GM18502 (cell line): ENCODE results near the gene ARCN1.

Experiments
- ATAC-seq: cut with Tn5 transposase; IDR thresholded peaks from one replicate; pipeline ENCODE4 v1.9.1; 2021; ENCODE audit warnings: mild to moderate bottlenecking; ENCODE audit not compliant: unreplicated experiment, poor library complexity

ARCN1 gene

DNA sequence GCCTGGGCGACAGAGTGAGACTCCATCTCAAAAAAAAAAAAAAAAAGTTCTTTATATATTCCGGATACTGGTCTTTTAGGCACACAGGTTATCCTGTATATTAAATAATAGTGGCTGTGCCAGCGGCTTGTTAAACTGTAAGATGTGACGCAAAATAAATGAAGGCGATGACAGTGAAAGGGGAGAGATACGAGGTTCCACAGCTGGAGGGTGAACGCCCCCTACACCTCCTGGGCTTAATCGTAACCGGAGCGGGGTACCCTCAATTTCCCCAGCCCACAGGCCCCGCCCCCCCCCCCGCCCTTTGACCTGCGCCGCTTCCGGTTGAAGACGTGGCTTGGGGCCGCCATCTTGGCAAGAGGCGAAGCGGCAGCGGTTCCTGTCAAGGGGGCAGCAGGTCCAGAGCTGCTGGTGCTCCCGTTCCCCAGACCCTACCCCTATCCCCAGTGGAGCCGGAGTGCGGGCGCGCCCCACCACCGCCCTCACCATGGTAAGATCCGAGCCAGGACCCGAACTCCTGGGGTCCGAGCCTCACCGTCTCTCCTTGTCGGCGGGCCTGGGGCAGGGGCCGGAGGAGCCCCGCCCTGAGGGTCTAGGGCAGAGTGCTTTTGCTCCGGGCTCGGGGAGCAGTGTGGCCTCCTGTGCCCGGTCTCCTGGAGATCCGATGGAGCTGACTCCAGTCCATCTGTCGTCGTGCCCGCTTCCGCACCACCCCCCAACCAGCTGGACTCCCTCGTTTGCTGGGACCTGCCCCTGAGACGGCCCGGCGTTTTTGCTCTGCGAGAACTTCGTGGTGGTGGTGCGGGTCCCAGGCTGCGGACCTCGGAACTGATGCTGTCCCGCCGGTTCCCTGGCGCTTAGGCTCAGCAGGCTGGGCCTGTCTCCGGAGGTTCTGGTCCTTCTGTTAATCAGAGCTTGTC, at the start of gene ARCN1:
TSS of gene ARCN1 (plus strand) at position 349 of the 920 bp plus-strand sequence. CDS start at position 488, 139 bp downstream.
- peak; percentile 76 for ATAC-seq

DNA sequence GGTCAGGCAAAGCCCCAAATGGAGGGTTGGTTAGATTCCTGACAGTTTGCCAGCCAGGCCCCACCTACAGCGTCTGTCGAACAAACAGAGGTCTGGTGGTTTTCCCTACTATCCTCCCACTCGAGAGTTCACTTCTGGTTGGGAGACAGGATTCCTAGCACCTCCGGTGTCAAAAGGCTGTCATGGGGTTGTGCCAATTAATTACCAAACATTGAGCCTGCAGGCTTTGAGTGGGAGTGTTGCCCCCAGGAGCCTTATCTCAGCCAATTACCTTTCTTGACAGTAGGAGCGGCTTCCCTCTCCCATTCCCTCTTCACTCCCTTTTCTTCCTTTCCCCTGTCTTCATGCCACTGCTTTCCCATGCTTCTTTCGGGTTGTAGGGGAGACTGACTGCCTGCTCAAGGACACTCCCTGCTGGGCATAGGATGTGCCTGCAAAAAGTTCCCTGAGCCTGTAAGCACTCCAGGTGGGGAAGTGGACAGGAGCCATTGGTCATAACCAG, 49.6 kb upstream of the ARCN1 start:
- no peak for ATAC-seq

DNA sequence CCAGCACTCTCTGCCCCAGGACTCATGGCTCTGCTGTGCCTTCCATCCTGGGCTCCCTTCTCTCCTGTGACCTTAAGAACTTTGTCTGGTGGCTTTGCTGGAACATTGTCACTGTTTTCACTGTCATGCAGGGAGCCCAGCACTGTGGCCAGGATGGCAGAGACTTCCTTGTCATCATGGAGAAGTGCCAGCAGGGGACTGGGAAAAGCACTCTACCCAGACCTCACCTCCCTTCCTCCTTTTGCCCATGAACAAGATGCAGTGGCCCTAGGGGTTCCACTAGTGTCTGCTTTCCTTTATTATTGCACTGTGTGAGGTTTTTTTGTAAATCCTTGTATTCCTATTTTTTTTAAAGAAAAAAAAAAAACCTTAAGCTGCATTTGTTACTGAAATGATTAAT, 47.9 kb upstream of the ARCN1 start:
- no peak for ATAC-seq

DNA sequence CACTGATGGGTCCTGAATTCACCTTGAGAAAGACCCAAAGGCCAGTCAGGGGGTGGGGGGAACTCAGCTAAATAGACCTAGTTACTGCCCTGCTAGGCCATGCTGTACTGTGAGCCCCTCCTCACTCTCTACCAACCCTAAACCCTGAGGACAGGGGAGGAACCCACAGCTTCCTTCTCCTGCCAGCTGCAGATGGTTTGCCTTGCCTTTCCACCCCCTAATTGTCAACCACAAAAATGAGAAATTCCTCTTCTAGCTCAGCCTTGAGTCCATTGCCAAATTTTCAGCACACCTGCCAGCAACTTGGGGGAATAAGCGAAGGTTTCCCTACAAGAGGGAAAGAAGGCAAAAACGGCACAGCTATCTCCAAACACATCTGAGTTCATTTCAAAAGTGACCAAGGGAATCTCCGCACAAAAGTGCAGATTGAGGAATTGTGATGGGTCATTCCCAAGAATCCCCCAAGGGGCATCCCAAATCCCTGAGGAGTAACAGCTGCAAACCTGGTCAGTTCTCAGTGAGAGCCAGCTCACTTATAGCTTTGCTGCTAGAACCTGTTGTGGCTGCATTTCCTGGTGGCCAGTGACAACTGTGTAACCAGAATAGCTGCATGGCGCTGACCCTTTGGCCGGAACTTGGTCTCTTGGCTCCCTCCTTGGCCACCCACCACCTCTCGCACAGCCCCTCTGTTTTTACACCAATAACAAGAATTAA, 47.3 kb upstream of the ARCN1 start:
- no peak for ATAC-seq

DNA sequence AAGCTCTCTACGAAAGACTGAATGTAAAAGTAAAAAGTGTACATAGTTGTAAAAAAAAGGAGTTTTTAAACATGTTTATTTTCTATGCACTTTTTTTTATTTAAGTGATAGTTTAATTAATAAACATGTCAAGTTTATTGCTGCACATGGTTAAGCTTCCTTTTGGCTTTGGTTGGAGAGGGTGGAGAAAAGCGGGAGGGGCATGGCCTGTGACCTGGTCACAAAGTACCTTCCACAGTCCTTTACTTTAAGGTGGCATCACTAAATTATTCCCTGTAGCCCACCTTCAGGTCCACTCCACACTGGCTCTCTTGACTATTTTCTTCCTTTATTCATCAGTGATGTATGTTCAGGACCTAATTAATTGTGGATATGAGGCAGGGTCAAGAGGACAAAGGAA, 45.5 kb upstream of the ARCN1 start:
- ATAC-seq: no peak

DNA sequence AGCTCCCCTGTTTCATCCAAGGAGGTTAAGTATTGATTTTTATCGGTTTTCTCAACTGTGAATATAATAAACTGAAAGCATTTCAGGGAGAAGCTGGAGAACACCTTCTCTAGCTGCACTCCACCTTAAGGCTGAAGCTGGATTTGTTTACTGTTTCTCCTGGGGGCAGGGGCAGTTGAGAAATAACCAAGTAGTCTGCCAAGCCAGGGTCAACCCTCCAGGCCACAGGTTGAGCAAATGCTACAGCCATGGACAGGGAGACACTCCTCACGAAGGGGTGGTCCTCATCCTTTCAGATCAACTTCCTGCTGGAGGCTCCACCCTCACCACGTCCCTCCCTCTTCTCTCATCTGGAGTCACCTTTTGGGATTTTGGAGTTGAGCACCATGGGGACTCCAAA, 45.1 kb upstream of the ARCN1 start, which contains the start of gene TTC36:
TSS of gene TTC36 (plus strand) at position 366 of the 400 bp plus-strand sequence. CDS start at position 387, 21 bp downstream.
- no peak for ATAC-seq

DNA sequence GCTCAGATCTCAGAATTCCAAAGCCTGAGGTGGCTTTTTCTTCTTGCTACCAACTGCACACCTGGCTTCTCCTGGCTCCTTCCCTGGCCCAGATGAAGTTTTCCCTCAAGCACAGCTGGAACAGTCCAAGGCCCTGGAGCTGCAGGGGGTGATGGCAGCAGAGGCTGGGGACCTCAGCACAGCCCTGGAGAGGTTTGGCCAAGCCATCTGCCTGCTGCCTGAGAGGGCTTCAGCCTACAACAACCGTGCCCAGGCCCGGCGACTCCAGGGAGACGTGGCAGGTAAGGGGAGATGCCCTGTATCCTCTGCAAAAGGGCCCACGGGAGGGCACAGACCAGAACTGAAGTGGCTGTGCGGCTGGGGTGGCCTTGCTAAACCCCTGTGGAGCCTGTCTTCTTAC, 43.7 kb upstream of the ARCN1 start:
- ATAC-seq: no peak

DNA sequence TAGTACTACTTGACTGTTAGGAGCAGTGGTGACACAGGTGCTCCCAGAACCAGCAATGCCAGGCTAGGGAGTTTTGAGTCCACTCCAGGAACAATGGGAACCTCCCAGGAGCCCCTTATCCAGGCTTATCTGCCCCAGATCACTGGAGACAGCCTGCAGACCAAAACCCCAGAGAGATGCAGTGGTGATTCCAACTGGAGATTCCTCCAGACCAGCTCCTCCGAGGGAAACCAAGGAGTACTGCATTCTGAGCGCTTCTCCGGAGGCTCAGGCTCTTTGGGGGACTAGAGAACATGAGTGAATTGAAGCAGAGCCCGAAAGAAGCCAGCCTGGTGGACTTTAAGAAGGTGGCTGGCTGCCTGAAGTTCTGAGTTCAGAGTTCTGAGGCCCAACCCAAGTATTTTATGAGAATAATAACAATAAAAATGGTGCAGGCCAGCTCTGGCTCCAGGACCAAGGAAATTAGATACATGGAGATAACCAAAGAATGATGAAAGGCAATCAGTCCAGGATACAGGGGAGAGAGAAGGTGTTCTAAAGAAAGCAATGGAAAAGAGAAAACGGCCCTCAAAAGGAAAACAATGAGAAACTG, 42.5 kb upstream of the ARCN1 start:
- no peak for ATAC-seq

DNA sequence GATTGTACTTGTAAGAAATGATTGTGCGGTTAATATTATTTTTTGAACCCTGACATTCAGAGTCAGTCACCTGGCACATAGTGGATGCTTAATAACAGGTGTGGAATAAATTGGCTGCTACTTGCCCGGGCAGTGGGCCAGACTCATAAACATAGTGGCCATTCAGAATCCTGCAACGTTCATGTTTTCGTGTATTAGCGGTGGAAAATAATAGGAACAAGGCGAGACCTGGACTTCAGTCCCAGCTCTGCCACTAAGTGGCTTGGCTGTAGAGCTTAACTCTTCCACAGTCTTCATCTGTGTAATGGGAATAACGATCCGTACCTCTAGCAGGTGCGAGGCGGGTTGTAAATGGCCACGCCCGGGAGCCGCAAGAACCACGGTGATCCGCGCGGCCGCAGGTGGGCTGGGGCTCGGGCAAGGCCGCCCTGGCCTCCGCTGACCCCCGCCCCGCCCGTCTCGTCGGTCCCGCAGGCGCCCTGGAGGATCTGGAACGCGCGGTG, 42.0 kb upstream of the ARCN1 start:
- ATAC-seq: no peak

DNA sequence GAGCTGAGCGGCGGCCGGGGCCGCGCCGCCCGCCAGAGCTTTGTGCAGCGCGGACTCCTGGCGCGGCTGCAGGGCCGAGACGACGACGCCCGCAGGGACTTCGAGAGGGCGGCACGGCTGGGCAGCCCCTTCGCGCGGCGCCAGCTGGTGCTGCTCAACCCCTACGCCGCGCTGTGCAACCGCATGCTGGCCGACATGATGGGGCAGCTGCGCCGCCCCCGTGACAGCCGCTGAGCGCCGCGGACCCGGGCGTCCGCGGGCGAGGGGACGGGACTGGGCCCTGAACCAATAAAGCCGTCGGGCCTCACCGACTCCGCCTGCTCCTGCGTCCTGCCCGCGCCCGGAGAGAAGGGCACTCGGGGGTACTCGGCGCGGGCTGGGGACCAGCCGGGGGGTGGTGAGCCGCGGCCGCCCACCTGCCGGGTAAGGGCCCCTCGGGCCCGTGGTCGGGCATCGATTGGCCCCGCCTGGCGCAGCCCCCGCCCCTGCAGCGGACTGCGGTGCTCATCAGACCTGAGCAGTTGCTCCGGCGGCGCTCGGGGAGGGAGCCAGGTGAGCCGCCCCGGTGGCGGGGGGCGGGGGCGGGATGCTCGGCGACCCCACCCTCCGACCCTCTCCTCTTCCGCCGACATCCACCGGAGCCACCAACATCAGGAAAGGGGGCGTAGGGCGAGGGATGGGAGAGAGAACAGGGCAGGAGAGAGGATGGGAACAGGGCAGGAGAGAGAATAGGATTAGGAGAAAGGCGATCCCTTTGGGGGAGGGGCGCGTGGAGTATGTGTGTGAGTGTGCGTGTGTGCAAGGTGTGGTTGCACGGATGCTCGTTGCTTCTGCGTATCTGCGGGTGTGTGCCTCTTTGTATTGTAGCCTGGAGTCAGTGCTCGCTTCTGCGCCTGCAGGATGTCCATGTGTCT, 41.3 kb upstream of the ARCN1 start, which contains the start of gene TMEM25:
TSS of gene TMEM25 (plus strand) at position 510 of the 914 bp plus-strand sequence. CDS start 610 bp downstream, outside the sequence.
- peak; percentile 74 for ATAC-seq

DNA sequence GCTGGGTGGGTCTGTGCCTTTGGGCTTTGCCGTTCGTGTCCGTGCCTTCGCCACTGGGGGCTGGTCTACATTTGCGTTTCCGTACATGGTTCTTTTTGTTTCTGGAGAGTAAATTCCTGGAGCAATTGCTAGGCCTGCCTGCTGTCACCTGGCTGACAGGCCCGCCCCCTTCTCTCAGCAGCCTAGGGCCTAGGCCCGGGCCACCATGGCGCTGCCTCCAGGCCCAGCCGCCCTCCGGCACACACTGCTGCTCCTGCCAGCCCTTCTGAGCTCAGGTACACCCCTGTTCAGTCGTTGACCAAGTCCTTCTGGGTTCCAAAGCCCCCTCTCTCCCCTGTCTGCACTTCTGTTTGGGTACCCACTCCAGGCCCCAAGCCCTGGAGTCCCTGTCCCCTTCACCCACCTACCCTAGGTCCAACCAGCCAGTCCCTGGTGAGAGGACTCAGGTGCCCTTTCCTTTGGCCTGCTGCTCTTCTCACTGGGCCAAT, 40.6 kb upstream of the ARCN1 start:
- peak; percentile 4 for ATAC-seq

DNA sequence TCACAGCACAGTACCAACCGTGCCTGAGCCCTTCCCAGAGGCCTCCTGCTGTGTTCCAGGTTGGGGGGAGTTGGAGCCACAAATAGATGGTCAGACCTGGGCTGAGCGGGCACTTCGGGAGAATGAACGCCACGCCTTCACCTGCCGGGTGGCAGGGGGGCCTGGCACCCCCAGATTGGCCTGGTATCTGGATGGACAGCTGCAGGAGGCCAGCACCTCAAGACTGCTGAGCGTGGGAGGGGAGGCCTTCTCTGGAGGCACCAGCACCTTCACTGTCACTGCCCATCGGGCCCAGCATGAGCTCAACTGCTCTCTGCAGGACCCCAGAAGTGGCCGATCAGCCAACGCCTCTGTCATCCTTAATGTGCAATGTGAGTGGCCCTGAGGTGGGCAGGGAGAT, 40.1 kb upstream of the ARCN1 start:
- no peak for ATAC-seq

DNA sequence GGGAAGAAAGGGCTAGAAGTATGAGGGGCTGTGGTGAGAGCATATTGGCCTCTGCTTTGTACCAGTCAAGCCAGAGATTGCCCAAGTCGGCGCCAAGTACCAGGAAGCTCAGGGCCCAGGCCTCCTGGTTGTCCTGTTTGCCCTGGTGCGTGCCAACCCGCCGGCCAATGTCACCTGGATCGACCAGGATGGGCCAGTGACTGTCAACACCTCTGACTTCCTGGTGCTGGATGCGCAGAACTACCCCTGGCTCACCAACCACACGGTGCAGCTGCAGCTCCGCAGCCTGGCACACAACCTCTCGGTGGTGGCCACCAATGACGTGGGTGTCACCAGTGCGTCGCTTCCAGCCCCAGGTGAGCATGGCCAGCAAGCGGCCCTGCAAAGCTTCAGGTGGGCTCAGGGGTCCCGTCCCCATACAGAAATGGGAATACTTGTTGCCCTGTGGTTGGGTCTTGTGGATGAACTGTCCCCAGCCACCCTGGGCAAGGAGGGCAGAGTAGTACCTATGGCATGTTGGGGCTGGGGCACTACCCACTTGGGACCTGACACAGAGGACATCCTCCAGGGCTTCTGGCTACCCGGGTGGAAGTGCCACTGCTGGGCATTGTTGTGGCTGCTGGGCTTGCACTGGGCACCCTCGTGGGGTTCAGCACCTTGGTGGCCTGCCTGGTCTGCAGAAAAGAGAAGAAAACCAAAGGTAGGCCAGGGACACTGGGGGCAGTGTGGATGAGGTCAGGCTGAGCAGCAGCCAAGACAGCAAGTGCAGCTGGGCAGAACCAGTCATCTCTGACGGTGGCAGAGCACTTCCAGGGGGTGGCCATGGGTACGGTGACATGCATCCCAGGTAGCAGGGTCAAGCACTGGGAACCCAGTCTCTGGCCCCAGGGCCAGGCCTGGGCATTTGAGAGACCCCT, 39.1 kb upstream of the ARCN1 start:
- no peak for ATAC-seq

DNA sequence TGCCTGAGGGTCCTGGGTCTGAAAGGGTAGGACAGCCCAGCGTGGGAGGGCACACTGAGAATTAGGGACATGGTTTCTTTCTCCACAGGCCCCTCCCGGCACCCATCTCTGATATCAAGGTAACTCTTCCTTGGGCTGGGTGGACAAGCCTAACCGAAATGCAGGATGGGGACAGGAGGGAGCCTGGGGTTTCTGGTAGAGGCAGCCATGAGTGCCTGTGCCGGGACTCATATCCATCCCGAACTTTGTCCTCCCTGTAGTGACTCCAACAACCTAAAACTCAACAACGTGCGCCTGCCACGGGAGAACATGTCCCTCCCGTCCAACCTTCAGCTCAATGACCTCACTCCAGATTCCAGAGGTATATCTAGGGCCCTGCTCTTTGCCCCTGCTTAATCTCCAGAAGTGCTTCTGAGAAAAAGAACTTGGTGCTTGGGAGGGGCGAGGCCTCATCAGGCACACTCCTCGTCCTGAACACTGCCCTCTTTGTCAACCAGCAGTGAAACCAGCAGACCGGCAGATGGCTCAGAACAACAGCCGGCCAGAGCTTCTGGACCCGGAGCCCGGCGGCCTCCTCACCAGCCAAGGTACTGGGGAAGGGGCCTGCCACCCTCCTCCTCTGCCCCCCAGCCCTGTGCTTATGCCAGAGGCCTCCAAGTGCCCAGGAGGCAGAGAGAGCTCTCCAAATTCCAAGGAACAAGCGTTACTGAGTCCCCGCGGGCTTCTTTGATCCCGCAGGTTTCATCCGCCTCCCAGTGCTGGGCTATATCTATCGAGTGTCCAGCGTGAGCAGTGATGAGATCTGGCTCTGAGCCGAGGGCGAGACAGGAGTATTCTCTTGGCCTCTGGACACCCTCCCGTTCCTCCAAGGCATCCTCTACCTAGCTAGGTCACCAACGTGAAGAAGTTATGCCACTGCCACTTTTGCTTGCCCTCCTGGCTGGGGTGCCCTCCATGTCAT, 38.2 kb upstream of the ARCN1 start:
- ATAC-seq: no peak

DNA sequence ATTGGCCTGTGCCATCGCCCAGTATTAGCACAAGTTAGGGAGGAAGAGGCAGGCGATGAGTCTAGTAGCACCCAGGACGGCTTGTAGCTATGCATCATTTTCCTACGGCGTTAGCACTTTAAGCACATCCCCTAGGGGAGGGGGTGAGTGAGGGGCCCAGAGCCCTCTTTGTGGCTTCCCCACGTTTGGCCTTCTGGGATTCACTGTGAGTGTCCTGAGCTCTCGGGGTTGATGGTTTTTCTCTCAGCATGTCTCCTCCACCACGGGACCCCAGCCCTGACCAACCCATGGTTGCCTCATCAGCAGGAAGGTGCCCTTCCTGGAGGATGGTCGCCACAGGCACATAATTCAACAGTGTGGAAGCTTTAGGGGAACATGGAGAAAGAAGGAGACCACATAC, 36.9 kb upstream of the ARCN1 start:
- no peak for ATAC-seq

DNA sequence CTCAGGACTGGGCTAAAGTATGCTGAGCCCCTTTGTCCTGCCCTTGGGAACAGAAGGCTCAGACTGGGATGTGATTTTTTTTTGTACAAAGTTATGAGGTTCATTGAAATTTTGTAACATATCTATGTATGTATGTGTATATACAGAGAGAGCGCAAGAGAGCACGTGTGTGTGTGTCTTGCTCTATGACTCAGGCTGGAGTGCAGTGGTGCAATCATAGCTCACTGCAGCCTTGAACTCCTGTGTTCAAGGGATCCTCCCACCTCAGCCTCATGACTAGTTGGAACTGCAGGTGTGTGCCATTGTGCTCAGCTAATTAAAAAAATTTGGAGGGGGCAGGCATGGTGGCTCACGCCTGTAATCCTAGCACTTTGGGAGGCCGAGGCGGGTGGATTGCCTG, 35.5 kb upstream of the ARCN1 start:
- ATAC-seq: no peak

DNA sequence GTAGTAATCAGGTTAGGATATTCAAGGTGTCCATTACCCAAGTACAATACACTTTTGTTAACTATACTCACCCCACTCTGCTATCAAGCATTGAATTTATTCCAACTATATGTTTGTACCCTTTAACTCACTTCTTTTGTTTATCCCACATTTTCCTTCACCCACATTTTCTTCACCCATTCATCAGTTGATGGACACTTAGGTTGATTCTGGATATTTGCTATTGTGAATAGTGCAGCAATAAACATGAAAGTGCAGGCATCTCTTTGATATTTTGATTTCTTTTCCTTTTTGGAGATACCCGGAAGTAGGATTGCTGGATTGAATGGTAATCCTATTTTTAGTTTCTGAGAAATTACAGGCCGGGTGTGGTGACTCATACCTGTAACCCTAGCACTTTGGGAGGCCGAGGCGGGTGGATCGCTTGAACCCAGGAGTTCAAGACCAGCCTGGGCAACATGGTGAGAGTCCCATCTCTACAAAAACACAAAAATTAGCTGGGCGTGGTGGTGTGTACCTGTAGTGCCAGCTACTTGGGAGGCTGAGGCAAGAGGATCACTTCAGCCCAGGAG, 34.7 kb upstream of the ARCN1 start:
- no peak for ATAC-seq
